Activated naive CD8-positive, alpha-beta T cell treated with anti-CD3 and anti-CD28 coated beads, Interleukin-2, amount 10 ng/mL, durations not matched to agents 7 days and 5 days (primary cell): Measurements from ENCODE around the gene TTC27. TPM values are rescaled to one million over a fixed set of nuclear protein-coding genes. Genes with fewer than 3 reads are reported as not detected.
"Not testable (repeated sequence)": the region's sequence is repeated elsewhere in the genome, so short reads cannot be mapped to it uniquely, and the experiment has no call there.

Experiments used
- ATAC-seq: fragments of 150-1000 bp; cut with Tn5 transposase; one replicate; pipeline ENCODE4 v1.10.0; 2021; ENCODE audit warnings: low read depth, moderate library complexity
- POLR2A ChIA-PET: fragments of 350-600 bp; sonication (Branson Sonifier 250); formaldehyde crosslinking; loops from one replicate; lab custom pipeline; 2021; ENCODE audit warnings: antibody characterized with exemption; lab: Charles Lee
- DNase-seq: peaks from one replicate; pipeline ENCODE4 v3.0.0; 2021
- H3K27ac Mint-ChIP-seq: one replicate; pipeline ENCODE4 v1.8.0; 2022; ENCODE audit warnings: mild to moderate bottlenecking, mixed read lengths
- H3K27me3 Mint-ChIP-seq: one replicate; pipeline ENCODE4 v1.8.0; 2022; ENCODE audit warnings: mild to moderate bottlenecking, moderate library complexity, mixed read lengths
- H3K36me3 Mint-ChIP-seq: one replicate; pipeline ENCODE4 v1.8.0; 2021; ENCODE audit warnings: mild to moderate bottlenecking, mixed read lengths
- H3K4me1 Mint-ChIP-seq: one replicate; pipeline ENCODE4 v1.8.0; 2021; ENCODE audit warnings: mixed read lengths
- H3K4me3 Mint-ChIP-seq: one replicate; pipeline ENCODE4 v1.8.0; 2022; ENCODE audit warnings: mild to moderate bottlenecking, moderate library complexity, mixed read lengths
- H3K9me3 Mint-ChIP-seq: one replicate; pipeline ENCODE4 v1.8.0; 2021; ENCODE audit warnings: mixed read lengths
- total RNA-seq, 2 experiments: library from RNA; stranded (reverse); gene quantifications; one replicate each; pipeline ENCODE4 v1.2.3, GENCODE V29; 2021

Gene TTC27
- total RNA-seq, 2 experiments from 2014 or later = 14.9 to 19.4 TPM

DNA sequence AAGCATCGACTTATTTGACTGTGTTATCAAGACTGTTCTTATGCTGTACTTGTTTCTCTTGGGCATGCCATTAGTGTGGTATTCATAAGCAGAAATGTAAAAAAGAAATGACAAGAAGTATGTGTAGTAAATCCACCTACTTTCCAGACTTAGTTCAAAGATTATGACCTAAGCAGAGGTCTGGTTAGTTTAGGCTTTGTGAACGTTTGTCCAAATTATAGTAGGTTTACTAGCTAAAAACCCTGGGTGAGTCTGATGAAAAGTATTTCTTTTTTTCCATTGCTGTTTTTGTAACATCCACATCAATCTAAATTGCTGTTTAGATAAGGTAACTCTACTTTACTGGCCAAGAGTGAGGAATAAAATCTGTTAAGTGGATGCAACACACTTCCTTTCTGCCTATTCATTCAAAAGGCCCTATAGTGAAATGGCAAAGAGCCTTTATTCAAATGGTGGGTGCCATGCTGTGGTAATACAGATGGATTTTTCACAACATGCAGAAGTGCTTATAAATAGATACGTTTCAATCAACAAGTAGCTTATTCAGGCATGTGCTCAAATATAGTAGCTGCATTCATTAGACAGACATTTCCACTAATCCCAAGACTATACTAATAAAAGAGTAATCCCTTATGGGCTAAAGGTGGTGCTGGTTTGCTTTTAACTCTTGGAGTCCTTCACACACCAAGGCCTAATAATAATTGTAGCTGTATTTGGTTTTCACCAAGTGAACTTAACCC is 196.4 kb downstream of the TTC27 start:
- H3K4me1 Mint-ChIP-seq = no peaks in the 10 kb centered on the region
- H3K27ac Mint-ChIP-seq = no peak overlapping the region
- H3K9me3 Mint-ChIP-seq = peaks cover 3% of the 10 kb centered on the region
- no peaks in the 10 kb centered on the region for H3K27me3 Mint-ChIP-seq
- no peak for DNase-seq
- POLR2A ChIA-PET = no interaction called here
- no peak overlapping the region for H3K4me3 Mint-ChIP-seq
- ATAC-seq = no peak
- peaks cover 11% of the 10 kb centered on the region for H3K36me3 Mint-ChIP-seq

DNA sequence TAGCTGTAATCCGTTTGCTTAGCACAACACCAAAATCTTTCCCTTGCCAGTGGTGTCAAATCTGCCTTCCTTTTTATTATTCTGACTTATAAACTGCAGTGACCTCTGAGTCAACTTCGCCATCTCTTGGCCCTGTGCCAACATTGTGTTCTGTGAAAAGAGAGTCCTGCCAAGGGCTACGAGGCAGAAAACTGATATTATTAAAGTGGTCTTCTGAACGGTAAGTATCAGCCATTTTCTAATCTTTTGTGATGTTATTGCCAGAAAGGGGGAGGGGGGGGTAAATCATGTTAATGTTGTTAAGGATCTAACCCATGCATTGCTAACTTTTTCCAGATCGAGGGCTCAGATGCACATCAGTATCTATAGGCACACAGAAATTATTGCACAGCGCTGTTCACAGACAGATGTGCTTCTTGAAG is 197.5 kb downstream of the TTC27 start:
- no peaks in the 10 kb centered on the region for H3K27me3 Mint-ChIP-seq
- POLR2A ChIA-PET = no interaction called here
- ATAC-seq (no peak), DNase-seq (no peak)
- H3K9me3 Mint-ChIP-seq = peaks cover 3% of the 10 kb centered on the region
- no peaks in the 10 kb centered on the region for H3K4me1 Mint-ChIP-seq
- H3K4me3 Mint-ChIP-seq = no peak overlapping the region
- H3K27ac Mint-ChIP-seq = no peak overlapping the region
- H3K36me3 Mint-ChIP-seq = peaks cover 8% of the 10 kb centered on the region

DNA sequence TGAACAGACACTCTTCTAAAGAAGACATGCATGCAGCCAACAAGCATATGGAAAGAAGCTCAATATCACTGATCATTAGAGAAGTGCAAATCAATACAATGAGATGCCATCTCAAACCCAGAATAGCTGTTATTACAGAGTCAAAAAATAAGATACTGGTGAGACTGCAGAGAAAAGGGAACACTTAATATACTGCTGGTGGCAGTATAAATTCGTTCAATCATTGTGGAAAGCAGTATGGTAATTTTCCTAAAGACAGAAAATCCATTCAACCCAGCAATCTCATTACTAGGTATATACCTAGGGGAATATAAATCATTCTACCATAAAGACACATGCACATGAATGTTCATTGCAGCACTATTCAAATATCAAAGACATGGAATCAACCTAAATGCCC is 202.3 kb downstream of the TTC27 start:
- DNase-seq (no peak), ATAC-seq (no peak)
- Mint-ChIP-seq H3K27ac (no peak overlapping the region), H3K27me3 (peaks cover 3% of the 10 kb centered on the region), H3K4me3 (no peak overlapping the region), H3K4me1 (no peaks in the 10 kb centered on the region), H3K9me3 (peaks cover 3% of the 10 kb centered on the region), H3K36me3 (no peaks in the 10 kb centered on the region)
- POLR2A ChIA-PET = no interaction called here

DNA sequence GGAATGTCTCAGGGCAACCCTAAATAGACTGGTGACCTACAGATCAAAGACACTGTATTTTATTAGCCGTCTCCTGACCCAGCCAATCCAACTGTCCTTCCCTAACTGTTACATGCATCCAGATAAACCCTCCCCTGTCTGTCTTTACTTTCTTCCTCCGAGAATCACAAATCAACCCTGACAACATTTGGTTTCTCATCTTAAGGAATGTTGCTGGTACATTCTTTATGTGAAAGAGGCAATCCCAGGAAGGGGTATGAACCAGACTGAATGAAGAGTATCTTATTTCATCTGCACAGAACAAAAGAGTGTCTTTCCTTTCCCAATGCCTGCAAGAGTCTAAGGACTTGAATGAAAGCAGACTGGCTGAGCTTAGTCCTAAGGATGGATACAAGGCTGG is 205.0 kb downstream of the TTC27 start:
- ATAC-seq = no peak
- H3K27me3 Mint-ChIP-seq = peaks cover 3% of the 10 kb centered on the region
- POLR2A ChIA-PET = no interaction called here
- no peak overlapping the region for H3K27ac Mint-ChIP-seq
- no peak overlapping the region for H3K4me3 Mint-ChIP-seq
- no peak for DNase-seq
- no peaks in the 10 kb centered on the region for H3K36me3 Mint-ChIP-seq
- peaks cover 2% of the 10 kb centered on the region for H3K4me1 Mint-ChIP-seq
- peaks cover 3% of the 10 kb centered on the region for H3K9me3 Mint-ChIP-seq

DNA sequence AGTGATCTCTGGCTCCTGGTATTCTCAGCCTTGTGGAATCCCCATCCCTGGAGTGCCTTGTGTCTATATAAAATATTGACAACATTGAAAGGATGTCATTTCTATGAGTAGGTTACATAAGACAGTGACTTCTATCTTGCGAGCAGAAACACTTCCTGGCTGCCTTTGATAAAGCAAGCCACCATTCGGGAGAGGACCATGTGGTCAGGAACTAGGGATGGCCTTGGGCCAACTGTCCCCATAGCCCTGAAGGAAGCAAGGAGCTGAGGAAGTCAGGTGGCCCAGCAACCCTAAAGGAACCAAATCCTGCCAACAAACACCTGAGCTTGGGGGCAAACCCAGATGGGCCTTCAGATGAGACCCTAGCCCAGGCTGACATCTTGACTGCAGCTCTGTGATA is 205.9 kb downstream of the TTC27 start:
- Mint-ChIP-seq H3K9me3 (no peaks in the 10 kb centered on the region), H3K4me3 (no peak overlapping the region), H3K27ac (no peak overlapping the region), H3K4me1 (peaks cover 2% of the 10 kb centered on the region), H3K36me3 (no peaks in the 10 kb centered on the region), H3K27me3 (peaks cover 3% of the 10 kb centered on the region)
- DNase-seq (no peak), ATAC-seq (no peak)
- POLR2A ChIA-PET = no interaction called here

DNA sequence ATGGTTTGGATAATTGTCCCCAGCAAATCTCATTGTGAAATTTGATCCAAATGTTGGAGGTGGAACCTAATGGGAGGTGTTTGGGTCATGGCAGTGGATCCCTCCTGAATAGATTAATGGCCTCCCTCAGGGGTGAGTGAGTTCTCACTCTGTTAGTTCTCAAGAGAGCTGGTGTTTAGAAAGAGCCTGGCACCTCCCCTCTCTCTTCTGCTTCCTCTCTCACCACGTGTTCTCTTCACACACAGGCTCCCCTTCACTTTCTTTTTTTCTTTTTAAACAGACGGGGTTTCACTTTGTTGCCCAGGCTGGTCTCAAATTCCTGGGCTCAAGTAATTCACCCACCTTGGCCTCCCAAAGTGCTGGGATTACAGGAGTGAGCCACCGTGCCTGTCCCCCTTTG is 207.3 kb downstream of the TTC27 start:
- Mint-ChIP-seq H3K4me3 (no peak overlapping the region), H3K9me3 (no peaks in the 10 kb centered on the region), H3K27ac (no peak overlapping the region), H3K4me1 (peaks cover 2% of the 10 kb centered on the region), H3K36me3 (no peaks in the 10 kb centered on the region), H3K27me3 (peaks cover 3% of the 10 kb centered on the region)
- ATAC-seq = no peak
- DNase-seq = no peak
- POLR2A ChIA-PET = no interaction called here

DNA sequence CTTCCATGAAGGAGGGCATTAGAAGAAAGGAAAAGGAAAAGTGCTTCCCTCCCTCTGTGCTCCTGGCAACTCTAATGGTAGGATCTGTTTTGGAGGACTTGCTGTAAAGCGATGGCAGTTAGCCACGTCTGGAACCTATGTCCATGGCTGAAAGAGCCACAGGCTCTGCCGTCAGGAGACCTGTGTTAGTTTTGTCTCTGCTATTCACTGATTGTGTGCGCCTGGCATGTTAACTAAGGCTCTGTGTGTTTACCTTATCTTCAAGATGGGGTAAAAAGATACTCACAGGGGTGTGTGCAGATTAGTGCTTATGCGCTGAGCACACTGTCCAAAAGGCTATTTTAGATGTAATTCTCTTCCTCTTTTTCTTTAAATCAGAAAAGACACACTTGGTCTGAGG is 209.1 kb downstream of the TTC27 start:
- H3K36me3 Mint-ChIP-seq = no peaks in the 10 kb centered on the region
- H3K27ac Mint-ChIP-seq = no peak overlapping the region
- no peaks in the 10 kb centered on the region for H3K9me3 Mint-ChIP-seq
- H3K4me1 Mint-ChIP-seq = peaks cover 2% of the 10 kb centered on the region
- DNase-seq (no peak), ATAC-seq (no peak)
- POLR2A ChIA-PET = no interaction called here
- H3K27me3 Mint-ChIP-seq = peaks cover 3% of the 10 kb centered on the region
- H3K4me3 Mint-ChIP-seq = no peak overlapping the region

DNA sequence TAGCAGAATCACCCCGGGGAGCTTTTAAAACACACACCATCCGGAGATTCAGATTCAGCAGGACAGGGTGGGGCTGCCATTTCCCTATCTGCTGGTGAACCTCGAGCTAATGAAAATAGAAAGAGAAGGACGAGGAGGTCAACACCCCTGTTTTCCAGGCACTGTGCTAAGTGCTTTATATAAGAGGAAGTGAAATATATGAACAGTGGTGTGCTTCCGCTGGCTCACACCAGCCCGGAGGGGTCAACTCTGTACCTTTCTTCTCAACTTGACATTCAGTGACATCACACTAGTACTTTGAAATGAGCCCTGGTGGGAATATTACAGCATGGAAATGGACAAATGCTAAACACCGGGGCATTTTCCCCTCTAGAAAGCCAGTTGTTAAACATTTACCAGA is 210.6 kb downstream of the TTC27 start:
- Mint-ChIP-seq H3K27ac (no peak overlapping the region), H3K36me3 (no peaks in the 10 kb centered on the region), H3K27me3 (no peaks in the 10 kb centered on the region), H3K9me3 (no peaks in the 10 kb centered on the region), H3K4me3 (no peak overlapping the region), H3K4me1 (peaks cover 2% of the 10 kb centered on the region)
- POLR2A ChIA-PET = no interaction called here
- no peak for ATAC-seq
- DNase-seq = no peak

DNA sequence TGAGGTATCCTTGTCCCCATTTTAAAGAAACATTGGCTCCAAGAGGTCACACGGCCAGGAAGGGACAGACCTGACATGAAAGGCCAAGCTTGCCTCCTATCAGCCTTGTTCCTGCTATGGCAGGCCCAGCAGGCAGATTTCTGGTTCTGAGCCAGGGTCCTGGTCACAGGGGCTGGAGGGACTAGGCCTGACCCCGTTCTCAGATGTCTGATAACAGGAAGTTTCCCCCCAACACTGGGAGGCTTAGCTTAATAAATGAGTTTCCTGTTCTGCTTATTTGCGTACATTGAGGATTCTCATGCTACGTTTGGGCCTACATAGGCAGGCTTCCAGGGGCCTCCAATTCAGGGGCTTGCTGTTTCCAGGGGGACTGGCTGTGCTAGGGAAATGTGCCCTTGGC is 211.1 kb downstream of the TTC27 start:
- ATAC-seq = no peak
- Mint-ChIP-seq H3K36me3 (no peaks in the 10 kb centered on the region), H3K4me3 (no peak overlapping the region), H3K27ac (no peak overlapping the region), H3K9me3 (no peaks in the 10 kb centered on the region), H3K27me3 (no peaks in the 10 kb centered on the region), H3K4me1 (peaks cover 2% of the 10 kb centered on the region)
- POLR2A ChIA-PET = no interaction called here
- DNase-seq = no peak

DNA sequence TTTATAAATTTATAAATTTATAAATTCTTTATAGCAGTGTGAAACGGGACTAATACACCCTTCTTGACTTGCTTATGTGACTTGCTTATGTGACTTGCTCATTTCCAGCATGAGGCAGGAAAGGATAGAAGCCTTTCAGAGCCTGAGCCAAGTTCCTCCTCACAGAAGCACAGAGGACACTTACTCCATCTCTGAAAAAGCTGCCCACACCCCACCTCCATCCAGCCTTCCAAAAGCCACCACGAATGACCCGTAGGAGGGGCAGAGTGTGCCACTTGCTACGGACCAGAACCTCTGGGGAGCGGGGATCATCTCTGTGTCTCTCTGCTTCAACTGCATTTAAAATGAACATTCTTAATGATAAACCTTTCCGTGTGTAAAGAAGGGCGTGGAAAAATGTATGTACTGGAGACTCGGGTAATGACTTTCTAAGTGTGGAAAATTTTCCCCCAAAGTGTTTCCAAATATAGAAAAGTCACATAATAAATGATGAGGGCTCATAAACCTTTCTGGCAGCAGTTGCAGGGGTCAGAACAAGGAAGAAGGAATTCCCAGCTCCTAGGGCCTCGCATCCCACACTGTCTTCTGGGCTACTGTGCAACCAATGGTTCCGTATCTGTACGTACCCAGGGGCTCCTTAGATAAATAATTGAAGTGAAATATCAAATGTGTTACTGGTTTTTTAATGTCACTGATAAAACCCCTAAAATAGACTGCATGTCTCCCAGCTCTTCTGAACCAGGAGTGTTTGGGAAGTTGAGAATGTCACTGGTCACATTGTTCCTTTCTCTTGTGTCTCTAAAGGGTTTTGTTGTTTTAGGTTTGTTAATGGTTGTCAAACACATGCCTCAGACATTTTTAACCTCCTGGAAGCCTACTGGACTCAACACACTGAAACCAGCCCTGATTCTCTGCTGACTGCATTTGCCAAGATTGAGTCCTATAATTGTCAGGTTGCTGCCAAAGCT is 214.4 kb downstream of the TTC27 start:
- DNase-seq (no peak), ATAC-seq (no peak)
- POLR2A ChIA-PET = no interaction called here

DNA sequence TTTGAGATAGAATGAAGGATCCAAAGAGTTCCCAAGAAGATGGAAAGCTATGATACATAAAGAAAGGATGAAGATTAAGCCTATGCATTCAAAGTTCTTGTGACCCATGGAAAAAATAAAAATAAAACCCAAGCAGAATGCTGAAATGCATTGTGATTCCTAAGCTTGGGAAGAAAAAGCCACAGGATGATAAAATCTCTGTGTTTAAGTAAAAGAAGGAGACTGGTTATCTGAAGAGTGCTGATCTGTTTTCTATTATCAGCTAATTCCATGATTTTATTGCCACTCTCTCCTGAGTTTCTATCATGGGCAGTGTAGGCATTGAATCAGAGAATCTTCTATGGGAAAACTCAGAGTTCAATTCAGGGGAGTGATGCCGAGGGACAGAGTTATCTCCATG is 215.8 kb downstream of the TTC27 start:
- Mint-ChIP-seq H3K36me3 (no peaks in the 10 kb centered on the region), H3K27me3 (peaks cover 5% of the 10 kb centered on the region), H3K4me3 (no peak overlapping the region), H3K27ac (no peak overlapping the region), H3K9me3 (no peaks in the 10 kb centered on the region), H3K4me1 (no peaks in the 10 kb centered on the region)
- DNase-seq (no peak), ATAC-seq (no peak)
- POLR2A ChIA-PET = no interaction called here

More for the DNA sequence above, 214.4 kb downstream of the TTC27 start:
- no peaks in the 10 kb centered on the region for H3K9me3 Mint-ChIP-seq
- peaks cover 2% of the 10 kb centered on the region for H3K27me3 Mint-ChIP-seq
- no peaks in the 10 kb centered on the region for H3K4me1 Mint-ChIP-seq
- H3K36me3 Mint-ChIP-seq = no peaks in the 10 kb centered on the region
- no peak overlapping the region for H3K4me3 Mint-ChIP-seq
- H3K27ac Mint-ChIP-seq = no peak overlapping the region

DNA sequence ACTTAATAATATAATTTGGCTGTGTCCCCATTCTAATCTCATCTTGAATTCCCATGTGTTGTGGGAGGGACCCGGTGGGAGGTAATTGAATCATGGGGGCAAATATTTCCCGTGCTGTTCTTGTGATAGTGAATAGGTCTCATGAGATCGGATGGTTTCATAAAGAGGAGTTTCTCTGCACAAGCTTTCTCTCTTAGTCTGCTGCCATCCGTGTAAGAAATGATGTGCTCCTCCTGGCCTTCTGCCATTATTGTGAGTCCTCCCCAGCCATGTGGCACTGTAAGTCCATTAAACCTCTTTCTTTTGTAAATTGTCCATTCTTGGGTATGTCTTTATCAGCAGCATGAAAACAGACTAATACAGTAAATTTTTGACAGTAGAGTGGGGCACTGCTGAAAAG is 216.4 kb downstream of the TTC27 start:
- Mint-ChIP-seq H3K27me3 (peaks cover 5% of the 10 kb centered on the region), H3K36me3 (no peaks in the 10 kb centered on the region), H3K27ac (no peak overlapping the region), H3K9me3 (no peaks in the 10 kb centered on the region), H3K4me1 (no peaks in the 10 kb centered on the region), H3K4me3 (no peak overlapping the region)
- ATAC-seq (no peak), DNase-seq (no peak)
- POLR2A ChIA-PET = no interaction called here

DNA sequence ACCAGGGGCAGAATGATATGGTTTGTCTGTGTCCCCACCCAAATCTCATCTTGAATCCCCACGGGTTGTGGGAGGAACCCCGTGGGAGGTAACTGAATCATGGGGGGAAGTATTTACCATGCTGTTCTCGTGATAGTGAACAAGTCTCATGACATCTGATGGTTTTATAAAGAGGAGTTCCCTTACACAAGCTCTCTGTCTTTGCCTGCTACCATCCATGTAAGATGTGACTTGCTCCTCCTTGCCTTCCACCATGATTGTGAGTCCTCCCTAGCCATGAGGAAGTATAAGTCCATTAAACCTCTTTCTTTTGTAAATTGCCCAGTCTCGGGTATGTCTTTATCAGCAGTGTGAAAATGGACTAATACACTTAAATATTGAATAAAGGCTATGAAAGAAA is 218.4 kb downstream of the TTC27 start:
- H3K4me3 Mint-ChIP-seq, H3K4me1 Mint-ChIP-seq, H3K36me3 Mint-ChIP-seq, ATAC-seq, POLR2A ChIA-PET, DNase-seq, H3K27ac Mint-ChIP-seq, H3K27me3 Mint-ChIP-seq, H3K9me3 Mint-ChIP-seq: not testable (repeated sequence)

DNA sequence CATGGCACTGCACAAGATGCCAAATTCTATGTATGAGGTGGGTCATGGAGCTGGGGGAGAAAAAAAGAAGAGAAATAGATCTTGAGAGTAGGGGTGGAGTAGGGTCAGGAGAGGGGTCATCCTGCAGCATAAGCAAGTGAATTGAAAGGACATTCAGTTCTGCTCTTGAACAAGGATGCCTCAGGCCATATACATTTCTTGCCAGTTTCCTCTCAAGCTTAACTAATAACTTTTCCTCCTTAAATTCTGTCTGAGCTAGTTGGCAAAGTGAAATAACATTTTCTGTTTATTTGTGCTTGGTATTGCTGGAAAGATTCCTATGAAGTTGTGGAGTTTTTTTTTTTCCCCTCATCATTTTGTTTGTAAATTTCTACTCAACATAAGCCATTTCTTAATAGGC is 219.9 kb downstream of the TTC27 start:
- no peaks in the 10 kb centered on the region for H3K36me3 Mint-ChIP-seq
- H3K4me3 Mint-ChIP-seq = no peak overlapping the region
- no peak for ATAC-seq
- H3K27ac Mint-ChIP-seq = no peak overlapping the region
- H3K4me1 Mint-ChIP-seq = no peaks in the 10 kb centered on the region
- H3K27me3 Mint-ChIP-seq = peaks cover 5% of the 10 kb centered on the region
- POLR2A ChIA-PET = no interaction called here
- no peaks in the 10 kb centered on the region for H3K9me3 Mint-ChIP-seq
- DNase-seq = no peak
